ENCODE measurements around the gene VIPR1. TPM values are rescaled to one million over a fixed set of nuclear protein-coding genes. Genes with fewer than 3 reads are reported as not detected.

Gene VIPR1
- total RNA-seq, 2 donors from 2014 or later: 31.0 to 48.7 TPM

DNA sequence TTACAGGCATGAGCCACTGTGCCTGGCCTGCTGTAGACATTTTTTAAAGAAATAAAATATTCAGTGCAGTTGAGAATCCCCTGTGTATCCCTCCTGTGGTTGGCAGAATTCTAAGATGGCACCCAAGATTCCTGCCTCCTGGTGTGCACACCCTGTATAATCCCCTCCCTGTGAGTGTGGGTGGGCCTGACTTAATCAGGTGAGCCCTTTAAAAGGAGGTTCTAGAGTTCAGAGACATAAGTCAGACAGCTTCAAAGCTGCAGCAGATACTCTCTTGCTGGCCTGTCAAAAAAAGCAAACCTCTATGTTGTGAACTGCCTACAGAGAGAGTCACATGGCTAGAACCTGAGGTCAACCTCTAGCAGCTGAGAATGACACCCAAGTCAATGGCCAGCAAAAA lies 7.0 kb upstream of the VIPR1 start:
- DNase-seq (ENCODE audit: low spot score): no peak
- no peak overlapping the region for H3K27ac ChIP-seq
- no peaks in the 10 kb centered on the region for H3K36me3 ChIP-seq
- ATAC-seq (ENCODE audit: insufficient number of reproducible peaks, low FRiP score, low read depth): no peak
- no peaks in the 10 kb centered on the region for H3K27me3 ChIP-seq (replicated peaks; ENCODE audit: insufficient read depth)
- peaks cover 11 to 26% of the 10 kb centered on the region in 2 donors for H3K4me1 ChIP-seq (ENCODE audit: control insufficient read depth in 1 of 2, low read depth in 2 of 2)
- TF ChIP-seq, protein P1, sequence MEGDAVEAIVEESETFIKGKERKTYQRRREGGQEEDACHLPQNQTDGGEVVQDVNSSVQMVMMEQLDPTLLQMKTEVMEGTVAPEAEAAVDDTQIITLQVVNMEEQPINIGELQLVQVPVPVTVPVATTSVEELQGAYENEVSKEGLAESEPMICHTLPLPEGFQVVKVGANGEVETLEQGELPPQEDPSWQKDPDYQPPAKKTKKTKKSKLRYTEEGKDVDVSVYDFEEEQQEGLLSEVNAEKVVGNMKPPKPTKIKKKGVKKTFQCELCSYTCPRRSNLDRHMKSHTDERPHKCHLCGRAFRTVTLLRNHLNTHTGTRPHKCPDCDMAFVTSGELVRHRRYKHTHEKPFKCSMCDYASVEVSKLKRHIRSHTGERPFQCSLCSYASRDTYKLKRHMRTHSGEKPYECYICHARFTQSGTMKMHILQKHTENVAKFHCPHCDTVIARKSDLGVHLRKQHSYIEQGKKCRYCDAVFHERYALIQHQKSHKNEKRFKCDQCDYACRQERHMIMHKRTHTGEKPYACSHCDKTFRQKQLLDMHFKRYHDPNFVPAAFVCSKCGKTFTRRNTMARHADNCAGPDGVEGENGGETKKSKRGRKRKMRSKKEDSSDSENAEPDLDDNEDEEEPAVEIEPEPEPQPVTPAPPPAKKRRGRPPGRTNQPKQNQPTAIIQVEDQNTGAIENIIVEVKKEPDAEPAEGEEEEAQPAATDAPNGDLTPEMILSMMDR (IDR thresholded peaks at IDR 0.05): no peak
- H3K4me3 ChIP-seq: no peak overlapping the region
- H3K9me3 ChIP-seq: no peaks in the 10 kb centered on the region

DNA sequence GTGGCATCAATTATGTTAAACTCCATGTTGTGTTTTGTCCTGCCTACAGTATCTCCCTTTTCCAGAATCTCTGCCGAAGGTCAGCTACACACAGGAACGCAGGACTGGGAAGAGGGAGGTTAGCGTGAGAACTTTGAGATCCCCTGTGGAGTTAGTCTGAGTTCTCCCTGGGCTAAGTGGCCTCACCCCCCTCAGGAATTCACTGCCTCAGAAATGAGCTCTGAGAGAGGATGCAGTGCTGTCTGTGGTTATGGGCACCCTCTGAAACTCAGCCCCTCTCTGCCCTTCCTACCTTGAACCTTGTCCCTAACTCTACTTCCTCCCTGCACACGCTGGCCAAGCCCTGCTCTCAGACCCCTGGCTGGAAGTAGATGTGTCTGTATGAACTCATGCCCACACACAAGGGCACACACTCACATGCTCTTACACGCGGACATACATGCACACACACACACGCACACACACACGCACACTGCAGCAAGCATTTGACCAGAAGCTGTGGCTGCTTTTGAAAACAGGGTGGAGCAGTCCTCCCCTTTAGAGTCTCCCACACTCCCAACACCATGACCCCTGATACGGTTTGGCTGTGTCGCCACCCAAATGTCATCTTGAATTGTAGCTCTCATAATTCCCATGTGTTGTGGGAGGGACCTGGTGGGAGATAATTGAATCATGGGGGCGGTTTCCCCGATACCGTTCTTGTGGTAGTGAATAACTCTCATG lies 5.3 kb upstream of the VIPR1 start:
- H3K9me3 ChIP-seq: no peaks in the 10 kb centered on the region
- H3K36me3 ChIP-seq: no peaks in the 10 kb centered on the region
- H3K4me3 ChIP-seq: no peak overlapping the region
- no peaks in the 10 kb centered on the region for H3K27me3 ChIP-seq (replicated peaks; ENCODE audit: insufficient read depth)
- H3K4me1 ChIP-seq (ENCODE audit: control insufficient read depth in 1 of 2, low read depth in 2 of 2): peaks cover 17 to 21% of the 10 kb centered on the region in 2 donors
- TF ChIP-seq, protein P1 (IDR thresholded peaks at IDR 0.05): no peak
- H3K27ac ChIP-seq: no peak overlapping the region
- ATAC-seq (ENCODE audit: insufficient number of reproducible peaks, low FRiP score, low read depth) (no peak), DNase-seq (ENCODE audit: low spot score) (no peak)

DNA sequence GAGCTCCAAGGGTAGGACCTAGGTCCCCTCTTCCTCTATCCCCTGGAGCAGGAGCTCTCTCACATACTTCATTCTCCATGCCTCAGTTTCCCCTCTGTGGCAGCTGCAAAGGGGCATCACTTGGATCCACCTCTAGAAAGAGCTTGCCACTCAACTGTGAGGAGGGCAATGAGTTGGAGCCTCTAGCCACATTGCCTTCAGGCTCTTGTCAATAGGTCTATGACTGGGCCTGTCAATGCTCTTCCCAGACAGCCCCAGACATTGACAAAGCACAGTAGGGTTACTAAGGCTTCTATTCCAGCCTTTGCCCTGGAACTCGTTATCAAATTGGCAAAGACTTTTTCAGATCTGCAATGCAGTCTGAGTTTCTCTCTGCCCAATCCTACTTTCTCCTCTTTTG lies 4.4 kb upstream of the VIPR1 start:
- Histone ChIP-seq H3K27me3 (replicated peaks; ENCODE audit: insufficient read depth) (no peaks in the 10 kb centered on the region), H3K27ac (no peak overlapping the region), H3K36me3 (no peaks in the 10 kb centered on the region), H3K4me3 (no peak overlapping the region), H3K9me3 (no peaks in the 10 kb centered on the region), H3K4me1 (ENCODE audit: control insufficient read depth in 1 of 2, low read depth in 2 of 2) (peaks cover 12 to 17% of the 10 kb centered on the region in 2 donors)
- ATAC-seq (ENCODE audit: insufficient number of reproducible peaks, low FRiP score, low read depth): no peak
- DNase-seq (ENCODE audit: low spot score): no peak
- TF ChIP-seq, protein P1 (IDR thresholded peaks at IDR 0.05): no peak

DNA sequence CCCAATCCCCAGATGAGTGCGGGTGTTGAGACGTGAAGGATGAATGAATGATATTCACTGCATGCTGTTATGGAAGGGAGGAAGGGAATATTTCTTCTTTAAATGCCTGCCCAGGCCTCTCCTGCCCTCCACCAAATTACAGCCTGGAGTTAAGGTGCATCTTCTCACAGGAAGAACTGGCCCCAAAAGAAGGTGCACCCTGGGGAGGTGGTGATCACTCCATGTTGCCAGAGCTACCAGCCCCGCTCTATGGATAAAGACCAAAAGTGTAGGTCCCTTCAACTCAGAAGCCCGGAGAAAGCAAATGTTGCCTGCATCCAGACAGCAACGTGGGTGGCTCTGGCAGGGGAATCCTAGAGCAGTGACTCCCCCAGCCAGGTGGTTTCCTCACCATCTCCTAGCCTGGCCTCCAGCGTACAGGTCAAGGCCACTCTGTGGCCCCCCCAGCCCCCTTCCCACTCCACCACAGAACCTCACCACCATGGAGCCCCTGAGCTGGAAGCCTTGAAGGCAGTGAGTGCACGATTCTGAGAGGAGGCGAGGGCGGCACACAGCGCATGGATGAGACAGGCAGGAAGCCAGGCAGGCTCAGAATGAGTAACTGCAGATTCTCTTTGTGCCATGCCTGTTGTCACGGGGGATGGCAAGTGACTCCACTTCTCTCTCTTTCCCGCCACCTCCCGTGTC lies 3.5 kb upstream of the VIPR1 start:
- H3K27me3 ChIP-seq (replicated peaks; ENCODE audit: insufficient read depth): no peaks in the 10 kb centered on the region
- H3K4me1 ChIP-seq (ENCODE audit: control insufficient read depth in 1 of 2, low read depth in 2 of 2): peaks cover 10 to 16% of the 10 kb centered on the region in 2 donors
- TF ChIP-seq, protein P1 (IDR thresholded peaks at IDR 0.05): no peak
- ATAC-seq (ENCODE audit: insufficient number of reproducible peaks, low FRiP score, low read depth) (no peak), DNase-seq (ENCODE audit: low spot score) (no peak)
- H3K9me3 ChIP-seq: no peaks in the 10 kb centered on the region
- no peaks in the 10 kb centered on the region for H3K36me3 ChIP-seq
- no peak overlapping the region for H3K27ac ChIP-seq
- no peak overlapping the region for H3K4me3 ChIP-seq

DNA sequence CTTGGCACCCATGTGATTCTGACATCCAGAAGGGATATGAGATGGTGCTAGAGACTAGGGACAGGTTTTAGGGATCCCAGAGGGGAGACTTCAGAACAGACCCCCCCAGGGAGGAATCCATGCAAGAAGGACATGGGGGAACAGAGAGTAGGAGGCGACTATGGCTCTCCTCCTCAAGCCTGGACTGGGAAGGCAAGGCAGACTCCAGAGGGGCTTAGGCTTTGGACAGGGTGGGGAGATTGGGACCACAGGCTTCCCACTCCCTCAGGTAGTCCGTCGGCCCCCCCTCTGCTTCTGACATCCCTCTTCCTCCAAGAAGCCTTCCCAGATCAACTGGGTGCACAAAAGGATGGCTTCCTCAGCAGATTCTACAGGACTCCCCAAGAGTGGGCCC lies 3.0 kb upstream of the VIPR1 start:
- no peak overlapping the region for H3K4me3 ChIP-seq
- ATAC-seq (ENCODE audit: insufficient number of reproducible peaks, low FRiP score, low read depth): no peak
- no peaks in the 10 kb centered on the region for H3K27me3 ChIP-seq (replicated peaks; ENCODE audit: insufficient read depth)
- TF ChIP-seq, protein P1 (IDR thresholded peaks at IDR 0.05): no peak
- H3K9me3 ChIP-seq: no peaks in the 10 kb centered on the region
- DNase-seq (ENCODE audit: low spot score): no peak
- peaks cover 10 to 16% of the 10 kb centered on the region in 2 donors for H3K4me1 ChIP-seq (ENCODE audit: control insufficient read depth in 1 of 2, low read depth in 2 of 2)
- H3K36me3 ChIP-seq: no peaks in the 10 kb centered on the region
- no peak overlapping the region for H3K27ac ChIP-seq

Data from thoracic aorta (tissue), 2 donors.